K562 (cell line): ENCODE results near the gene C2. TPM values are rescaled to one million over a fixed set of nuclear protein-coding genes. Genes with fewer than 3 reads are reported as not detected.

Experiments used
- KDM5B ChIP-seq: fragments of 200-600 bp; sonication (generic); IDR thresholded peaks from 2 replicates; pipeline ENCODE4 v1.6.1; 2012; ENCODE audit warnings: low read depth, mild to moderate bottlenecking, moderate library complexity, low read length, control low read depth, inconsistent platforms; ENCODE audit not compliant: insufficient replicate concordance
- MGA ChIP-seq: fragments of 450-650 bp; IDR thresholded peaks from 2 replicates; pipeline ENCODE4 v1.6.1; 2016; ENCODE audit warnings: mild to moderate bottlenecking, moderate library complexity
- RBFOX2 ChIP-seq: fragments of 200-400 bp; formaldehyde crosslinking; IDR thresholded peaks from 2 replicates; pipeline ENCODE4 v1.6.1; 2017; ENCODE audit warnings: low read depth, mild to moderate bottlenecking, low read length, moderate library complexity
- SLC30A9 ChIP-seq: fragments of 250-450 bp; sonication (Bioruptor Pico); IDR thresholded peaks from 2 replicates; pipeline ENCODE4 v1.8.0; 2022; ENCODE audit warnings: mild to moderate bottlenecking, moderate library complexity
- polyA plus RNA-seq, 8 experiments: library from polyadenylated mRNA; depleted of rRNA in 4 of 8; stranded (reverse) in 5 of 8; unstranded in 3 of 8; fragments of >200 nt; fragmentation: Nextera tagmentation in 2 of 8; fragmentation: Illumina TruSeq in 1 of 8; extraction: Ambion mirVana in 2 of 8; extraction: Trizol in 1 of 8; gene quantifications; 2 replicates each; pipeline versions ENCODE4 v1.2.1 to v1.2.3, GENCODE V29; 2011 to 2014; ENCODE audit warnings: inconsistent platforms in 1 of 8, missing spikeins in 1 of 8
- total RNA-seq, 7 experiments: library from RNA; depleted of rRNA in 6 of 7; stranded (reverse); fragments of >200 nt in 6 of 7; fragmentation: Illumina TruSeq in 2 of 7; extraction: Trizol in 2 of 7; gene quantifications; 2 replicates each; pipeline versions ENCODE4 v1.2.1 to v1.2.3, GENCODE V29; 2011 to 2021; ENCODE audit warnings: low replicate concordance in 1 of 7

C2 gene
- total and polyA plus RNA-seq, 9 of the 15 experiments (the other 6 are each of a cell fraction or from before 2014, with no cell fraction given) = 0.05 to 1.1 (median 0.39) TPM; not detected in 1

GRCh38 chr6:31899882-31900722, 27.4 kb upstream of the C2 start (continued):
- TF ChIP-seq MGA = peak; percentile 34; the same call in 1 of the 2 replicates
- peak; percentile 53 for TF ChIP-seq RBFOX2
- TF ChIP-seq SLC30A9 (CRISPR knock-in tag) = no peak
- TF ChIP-seq KDM5B = no peak
